Hepatocyte (in vitro differentiated cells): Measurements from ENCODE around the gene SRPRB. TPM values are rescaled to one million over a fixed set of nuclear protein-coding genes. Genes with fewer than 3 reads are reported as not detected.

ENCODE experiments used
- DNase-seq: peaks from one replicate; pipeline ENCODE4 v3.0.0-alpha.2; 2016; ENCODE audit warnings: low spot score
- H2AFZ ChIP-seq: fragments of 200-600 bp; sonication (generic); 2 replicates; pipeline ENCODE4 v1.6.0; 2016; ENCODE audit warnings: antibody characterized with exemption, mild to moderate bottlenecking
- H3K27ac ChIP-seq: fragments of 200-600 bp; sonication (generic); 2 replicates; pipeline ENCODE4 v1.5.1; 2016; ENCODE audit warnings: mild to moderate bottlenecking
- H3K27me3 ChIP-seq: fragments of 200-600 bp; sonication (generic); 2 replicates; pipeline ENCODE4 v1.6.1; 2016
- H3K36me3 ChIP-seq: fragments of 200-600 bp; sonication (generic); replicated peaks from 2 replicates; pipeline ENCODE4 v1.5.1; 2016; ENCODE audit warnings: low read depth; ENCODE audit not compliant: insufficient read depth
- H3K4me1 ChIP-seq: fragments of 200-600 bp; sonication (generic); 2 replicates; pipeline ENCODE4 v1.5.1; 2016; ENCODE audit warnings: mild to moderate bottlenecking, moderate library complexity; ENCODE audit not compliant: insufficient read depth
- H3K4me2 ChIP-seq: fragments of 200-600 bp; sonication (generic); 2 replicates; pipeline ENCODE4 v1.6.0; 2016
- H3K4me3 ChIP-seq: fragments of 200-600 bp; sonication (generic); 2 replicates; pipeline ENCODE4 v1.5.1; 2016; ENCODE audit warnings: mild to moderate bottlenecking
- H3K79me2 ChIP-seq: fragments of 200-600 bp; sonication (generic); 2 replicates; pipeline ENCODE4 v1.6.0; 2017; ENCODE audit warnings: mild to moderate bottlenecking
- H3K9me2 ChIP-seq: fragments of 200-600 bp; sonication (generic); replicated peaks from 2 replicates; pipeline ENCODE4 v1.6.0; 2017; ENCODE audit warnings: mild to moderate bottlenecking; ENCODE audit not compliant: insufficient read depth
- H3K9me3 ChIP-seq: fragments of 200-600 bp; sonication (generic); 2 replicates; pipeline ENCODE4 v1.5.1; 2016; ENCODE audit warnings: low read depth, mild to moderate bottlenecking
- H4K20me1 ChIP-seq: fragments of 200-600 bp; sonication (generic); 2 replicates; pipeline ENCODE4 v1.6.0; 2016; ENCODE audit warnings: mild to moderate bottlenecking; ENCODE audit not compliant: insufficient read depth, poor library complexity, severe bottlenecking
- EZH2 ChIP-seq: fragments of 200-600 bp; sonication (generic); IDR thresholded peaks from 2 replicates; pipeline ENCODE4 v1.6.1; 2016; ENCODE audit warnings: antibody characterized with exemption, mild to moderate bottlenecking, borderline replicate concordance
- EZH2phosphoT487 ChIP-seq: fragments of 200-600 bp; sonication (generic); IDR thresholded peaks from one replicate; pipeline ENCODE4 v1.6.1; 2018; ENCODE audit warnings: antibody characterized with exemption, mild to moderate bottlenecking, low read depth, moderate library complexity; ENCODE audit not compliant: unreplicated experiment, severe bottlenecking
- WGBS: methylation state at CpG from one replicate; pipeline ENCODE4 v1.1.6; 2016; ENCODE audit warnings: low lambda C conversion rate; ENCODE audit errors: missing lambda C conversion rate; 5-methylcytosine and 5-hydroxymethylcytosine counted together
- polyA plus RNA-seq: library from polyadenylated mRNA; unstranded; fragments of >200 nt; fragmentation: Nextera tagmentation; extraction: Ambion mirVana; gene quantifications from 2 replicates; pipeline ENCODE4 v1.2.1, GENCODE V29; 2016
- total RNA-seq: library from RNA; depleted of rRNA; stranded (reverse); fragments of >200 nt; gene quantifications from 2 replicates; pipeline ENCODE4 v1.2.3, GENCODE V29; 2014
- TF ChIP-seq, protein P1 (sequence below): fragments of 200-600 bp; sonication (generic); IDR thresholded peaks from 2 replicates; pipeline ENCODE4 v1.5.1; 2016; ENCODE audit warnings: antibody characterized with exemption, mild to moderate bottlenecking; ENCODE audit not compliant: poor library complexity

SRPRB gene
- total and polyA plus RNA-seq, 2 experiments from 2014 or later: 94.4 to 129 TPM

DNA sequence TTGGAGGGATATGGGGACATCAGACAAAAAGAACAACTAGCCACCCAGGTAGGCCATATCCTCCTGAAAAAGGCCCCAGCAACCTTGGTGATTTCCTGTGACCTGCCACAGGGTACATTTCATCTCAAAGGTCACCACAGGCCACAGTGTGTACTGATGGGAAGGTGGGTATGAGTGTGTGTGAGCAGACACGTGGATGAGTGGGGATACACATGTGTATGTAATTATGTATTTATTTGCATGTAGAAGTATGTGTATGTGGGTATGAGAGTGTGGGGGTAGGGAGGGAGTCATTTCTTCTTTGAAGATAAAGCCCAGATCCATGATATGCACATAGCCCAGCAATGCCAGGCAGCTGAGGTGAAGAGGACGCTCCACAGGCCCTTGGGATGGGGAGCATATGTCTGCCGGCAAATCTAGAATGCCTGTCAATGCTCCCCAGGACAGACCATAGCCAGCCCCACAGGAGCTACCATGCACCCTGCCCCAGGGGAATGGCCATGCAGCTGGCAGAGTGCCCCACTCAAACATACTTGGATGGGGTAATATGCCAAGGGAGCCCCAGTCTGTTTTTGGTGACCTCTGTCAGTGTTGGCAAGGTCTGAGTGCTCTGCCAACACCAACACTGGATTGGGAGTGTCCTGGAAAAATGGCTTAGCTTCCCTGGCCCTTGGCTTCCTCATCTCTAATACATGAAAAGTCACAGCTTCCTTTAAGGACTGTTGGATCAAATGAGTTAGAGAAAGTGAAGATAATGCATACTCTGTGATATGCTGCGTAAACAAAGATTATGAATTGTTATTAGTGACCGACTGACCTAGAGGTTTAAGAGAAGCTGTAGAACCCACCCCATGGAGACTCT, 47.7 kb downstream of the SRPRB start:
- DNase-seq: no peak
- Histone ChIP-seq H3K27me3 (no peaks in the 10 kb centered on the region), H3K79me2 (no peaks in the 10 kb centered on the region), H3K9me2 (no peaks in the 10 kb centered on the region), H4K20me1 (no peaks in the 10 kb centered on the region), H3K4me2 (no peak overlapping the region), H3K4me3 (no peak overlapping the region), H3K36me3 (no peaks in the 10 kb centered on the region), H3K27ac (no peak overlapping the region), H2AFZ (no peak overlapping the region), H3K4me1 (no peaks in the 10 kb centered on the region), H3K9me3 (no peaks in the 10 kb centered on the region)
- TF ChIP-seq EZH2phosphoT487 (no peak), EZH2 (no peak)
- TF ChIP-seq, protein P1, sequence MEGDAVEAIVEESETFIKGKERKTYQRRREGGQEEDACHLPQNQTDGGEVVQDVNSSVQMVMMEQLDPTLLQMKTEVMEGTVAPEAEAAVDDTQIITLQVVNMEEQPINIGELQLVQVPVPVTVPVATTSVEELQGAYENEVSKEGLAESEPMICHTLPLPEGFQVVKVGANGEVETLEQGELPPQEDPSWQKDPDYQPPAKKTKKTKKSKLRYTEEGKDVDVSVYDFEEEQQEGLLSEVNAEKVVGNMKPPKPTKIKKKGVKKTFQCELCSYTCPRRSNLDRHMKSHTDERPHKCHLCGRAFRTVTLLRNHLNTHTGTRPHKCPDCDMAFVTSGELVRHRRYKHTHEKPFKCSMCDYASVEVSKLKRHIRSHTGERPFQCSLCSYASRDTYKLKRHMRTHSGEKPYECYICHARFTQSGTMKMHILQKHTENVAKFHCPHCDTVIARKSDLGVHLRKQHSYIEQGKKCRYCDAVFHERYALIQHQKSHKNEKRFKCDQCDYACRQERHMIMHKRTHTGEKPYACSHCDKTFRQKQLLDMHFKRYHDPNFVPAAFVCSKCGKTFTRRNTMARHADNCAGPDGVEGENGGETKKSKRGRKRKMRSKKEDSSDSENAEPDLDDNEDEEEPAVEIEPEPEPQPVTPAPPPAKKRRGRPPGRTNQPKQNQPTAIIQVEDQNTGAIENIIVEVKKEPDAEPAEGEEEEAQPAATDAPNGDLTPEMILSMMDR: no peak
- WGBS: 73% methylated on average over 5 of the region's 5 CpGs

DNA sequence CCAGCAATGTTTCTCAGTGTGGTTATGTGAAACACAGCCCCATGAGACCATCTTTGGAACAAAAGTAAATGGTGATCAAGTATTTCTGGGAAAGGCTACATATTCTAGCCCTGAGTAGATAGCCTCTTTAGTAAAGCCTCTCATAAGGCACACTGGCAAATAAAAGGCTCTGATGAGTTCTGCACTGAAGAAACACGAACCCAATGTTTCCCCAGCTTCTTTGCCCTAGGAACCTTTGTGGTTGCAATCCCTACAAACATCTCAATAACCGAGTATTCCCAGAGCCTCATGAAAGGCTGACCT, 48.3 kb downstream of the SRPRB start:
- Histone ChIP-seq H3K27ac (no peak overlapping the region), H2AFZ (no peak overlapping the region), H3K27me3 (no peaks in the 10 kb centered on the region), H4K20me1 (no peaks in the 10 kb centered on the region), H3K4me3 (no peak overlapping the region), H3K4me1 (no peaks in the 10 kb centered on the region), H3K79me2 (no peaks in the 10 kb centered on the region), H3K9me3 (no peaks in the 10 kb centered on the region), H3K36me3 (no peaks in the 10 kb centered on the region), H3K4me2 (no peak overlapping the region), H3K9me2 (no peaks in the 10 kb centered on the region)
- DNase-seq: no peak
- 80% methylated on average over 2 of the region's 2 CpGs for WGBS
- TF ChIP-seq EZH2 (no peak), EZH2phosphoT487 (no peak)
- TF ChIP-seq, protein P1: no peak

GRCh38 chr3:133854264-133855001, 48.8 kb downstream of the SRPRB start:
- Histone ChIP-seq H3K27ac (no peak overlapping the region), H3K4me1 (no peaks in the 10 kb centered on the region), H3K4me3 (no peak overlapping the region), H3K9me3 (no peaks in the 10 kb centered on the region), H3K27me3 (no peaks in the 10 kb centered on the region), H3K36me3 (no peaks in the 10 kb centered on the region), H2AFZ (no peak overlapping the region), H3K9me2 (no peaks in the 10 kb centered on the region), H4K20me1 (no peaks in the 10 kb centered on the region), H3K4me2 (no peak overlapping the region), H3K79me2 (no peaks in the 10 kb centered on the region)
- no peak for DNase-seq
- TF ChIP-seq, protein P1: no peak
- TF ChIP-seq EZH2phosphoT487: no peak
- no peak for TF ChIP-seq EZH2
- WGBS: 83% methylated on average over 5 of the region's 5 CpGs
